HG02610 (cell line): ENCODE results near the gene TGFBR3.

Experiments used
- ATAC-seq: cut with Tn5 transposase; IDR thresholded peaks from one replicate; pipeline ENCODE4 v1.9.1; 2021; ENCODE audit warnings: mild to moderate bottlenecking, moderate library complexity; ENCODE audit not compliant: unreplicated experiment

The TGFBR3 gene

DNA sequence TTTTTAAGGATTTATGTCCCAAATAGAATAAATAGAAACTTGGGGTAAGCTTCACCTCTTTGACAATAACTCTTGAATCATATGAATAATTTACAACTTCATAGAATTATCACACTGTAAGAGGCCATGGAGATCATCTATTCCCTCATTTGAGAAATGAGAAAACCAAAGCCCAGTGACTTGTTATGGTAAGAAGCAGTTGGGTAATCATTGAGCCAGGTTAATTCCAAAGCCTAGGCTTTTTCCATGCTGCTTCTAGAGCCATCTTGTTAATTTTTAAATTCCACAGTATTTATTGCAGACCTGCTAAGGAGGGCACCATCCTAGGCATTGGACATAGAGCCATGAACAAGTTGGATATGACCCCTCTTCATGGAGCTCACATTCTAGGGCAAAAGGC, 224.8 kb downstream of the TGFBR3 start:
- ATAC-seq: no peak

DNA sequence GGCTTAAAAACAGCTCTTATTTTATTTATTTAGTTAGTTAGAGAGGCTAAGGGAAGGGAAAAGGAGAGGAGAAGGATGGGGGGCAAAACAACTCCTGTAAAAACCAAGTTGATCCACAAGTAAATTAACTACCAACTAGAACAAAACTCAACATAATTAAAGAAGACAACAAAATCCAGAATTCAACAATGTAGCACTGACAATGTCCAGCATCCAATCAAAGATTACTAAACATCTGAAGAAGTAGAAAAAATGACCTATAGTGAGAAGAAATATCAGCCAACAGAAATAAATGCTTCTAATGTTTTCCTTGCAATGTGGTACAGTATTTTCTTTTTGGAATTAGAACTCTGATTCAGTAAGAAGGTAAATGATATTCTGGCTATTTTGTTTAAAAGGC, 225.2 kb downstream of the TGFBR3 start:
- no peak for ATAC-seq

DNA sequence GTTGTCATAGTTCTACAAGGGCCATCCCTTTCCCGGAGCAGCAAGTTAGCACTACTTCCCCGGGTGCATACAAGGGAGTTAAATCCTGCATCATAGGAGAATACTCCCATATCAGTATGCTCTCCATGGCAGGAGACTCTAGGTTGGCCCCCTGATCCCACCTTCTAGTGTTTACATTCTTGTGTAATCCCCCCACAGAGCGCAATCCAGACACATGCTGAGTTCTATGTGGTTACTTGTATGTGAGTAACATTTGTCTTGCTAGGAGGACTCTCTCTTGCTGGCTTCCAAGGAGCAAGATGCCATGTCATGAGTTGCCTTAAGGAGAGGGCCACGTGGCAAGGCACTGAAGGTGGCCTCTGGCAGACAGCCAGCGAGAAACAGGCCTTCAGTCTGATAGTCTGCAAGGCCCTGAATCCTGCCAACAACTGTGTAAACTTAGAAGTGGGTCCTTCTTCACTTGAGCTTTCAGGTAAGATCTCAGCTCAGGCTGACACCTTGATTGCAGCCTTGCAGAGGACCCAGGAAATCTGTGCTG, 230.0 kb downstream of the TGFBR3 start:
- ATAC-seq: no peak

DNA sequence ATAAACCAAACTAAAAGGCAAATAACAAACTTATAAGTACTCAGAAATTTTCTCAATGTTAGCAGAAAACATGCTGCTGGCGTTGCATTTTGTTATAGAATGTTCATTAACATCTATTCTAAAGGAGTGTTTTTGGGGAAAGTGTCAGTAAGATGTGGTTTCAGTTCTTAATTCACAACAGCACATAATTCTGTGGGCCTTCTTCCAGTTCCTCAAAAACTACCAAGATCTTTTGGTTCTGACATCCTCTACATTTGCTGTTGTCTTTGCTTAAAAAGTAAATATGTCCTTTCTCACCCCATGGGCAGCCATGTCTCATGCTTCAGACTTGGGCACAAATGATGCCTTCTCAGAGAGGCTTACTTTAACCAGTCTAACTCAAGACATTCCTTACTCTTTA, 232.8 kb downstream of the TGFBR3 start:
- no peak for ATAC-seq

DNA sequence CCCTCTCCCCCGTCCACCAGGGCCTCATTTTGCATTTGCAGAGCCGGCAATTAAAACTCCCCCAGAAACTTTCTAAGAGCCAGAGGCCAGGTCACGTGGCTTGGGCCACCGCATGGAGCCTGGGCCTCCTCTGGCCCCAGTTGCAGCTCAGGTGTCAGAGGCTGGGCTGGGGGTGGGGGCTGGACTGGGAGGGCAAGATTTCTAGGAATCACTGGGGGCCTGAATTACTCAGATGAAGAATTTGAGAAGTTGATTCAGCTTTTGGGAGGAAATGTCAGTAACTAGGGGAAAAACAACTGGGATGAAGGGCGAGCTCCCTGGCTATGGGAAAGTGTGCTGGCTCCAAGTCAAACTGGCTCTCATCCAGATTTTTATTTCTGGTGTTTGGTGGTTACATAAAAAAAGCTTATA, 234.3 kb downstream of the TGFBR3 start:
- no peak for ATAC-seq

DNA sequence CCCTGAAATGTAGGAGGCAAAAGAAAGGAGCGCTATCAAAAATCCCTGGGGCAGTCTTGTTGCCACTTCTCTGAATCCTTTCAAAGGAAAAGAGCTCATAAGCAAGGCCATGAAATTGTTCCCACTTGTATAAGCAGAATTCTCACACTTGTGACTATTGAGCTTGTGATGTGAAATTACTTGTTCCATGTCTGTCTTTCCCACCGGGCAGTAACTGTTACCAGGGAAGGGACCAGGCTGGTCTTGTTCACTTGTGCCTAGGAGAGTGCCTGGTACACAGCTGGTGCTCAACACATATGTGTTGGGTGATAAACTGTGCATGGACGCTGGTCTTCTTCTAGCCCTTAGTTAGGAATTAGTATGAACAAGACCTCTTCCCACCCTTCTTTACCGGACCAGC, 234.7 kb downstream of the TGFBR3 start:
- ATAC-seq: no peak

DNA sequence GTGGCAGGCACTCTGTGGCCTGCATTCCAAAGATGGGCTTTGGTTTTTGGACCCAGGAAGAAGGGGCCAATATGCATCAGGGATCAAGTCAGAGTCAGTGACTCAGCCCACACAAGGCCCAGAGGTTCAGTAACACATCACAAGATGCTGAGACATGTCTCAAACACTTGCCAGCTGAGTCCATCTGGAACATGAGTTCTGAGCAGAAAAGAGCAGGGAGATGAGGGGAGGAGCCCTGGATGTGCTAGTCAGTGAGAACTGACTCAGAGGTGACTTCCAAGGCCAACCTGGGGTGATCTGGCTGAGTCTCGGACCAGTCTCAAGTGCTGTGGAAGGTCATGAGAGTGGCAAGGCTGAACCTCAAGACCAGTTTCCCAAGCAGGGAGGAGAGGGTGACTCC, 235.2 kb downstream of the TGFBR3 start:
- peak; percentile 58 for ATAC-seq

DNA sequence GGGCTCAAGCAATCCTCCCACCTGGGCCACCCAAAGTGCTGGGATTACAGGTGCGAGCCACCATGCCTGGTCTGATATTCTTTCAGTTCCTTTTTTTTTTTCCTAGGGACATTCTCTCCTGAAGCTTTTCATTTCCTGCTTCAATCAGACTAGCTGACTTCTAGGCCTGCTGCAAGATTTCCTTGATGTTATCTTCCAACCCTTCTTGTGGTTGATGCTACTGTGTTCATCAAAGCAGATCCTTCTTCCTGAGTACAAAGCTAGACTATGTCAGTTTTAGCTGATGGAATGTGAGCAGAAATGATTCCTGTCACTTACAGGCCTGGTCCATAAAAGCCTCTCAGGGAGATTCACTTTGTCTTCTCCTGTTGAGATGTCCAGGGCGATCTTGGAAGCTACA, 238.9 kb downstream of the TGFBR3 start:
- ATAC-seq: no peak

DNA sequence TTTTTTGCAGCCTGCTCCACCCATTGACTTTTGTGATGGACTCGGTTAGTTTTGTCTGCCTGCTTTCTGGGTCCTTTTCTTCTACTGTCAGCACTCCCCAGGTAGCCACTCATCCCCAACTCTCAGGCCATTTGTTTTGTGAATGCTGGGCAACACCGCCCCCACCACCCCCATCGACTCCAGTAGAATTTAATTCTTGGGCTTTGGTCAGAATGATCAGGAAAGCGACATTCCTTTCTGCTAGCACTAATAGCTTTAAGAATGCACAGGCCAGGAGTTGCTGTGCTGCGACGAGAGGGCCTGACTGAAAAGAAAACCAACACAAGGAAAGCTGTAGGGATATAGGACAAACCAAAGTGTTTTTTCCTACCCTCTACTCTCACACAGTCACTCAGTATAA, 240.9 kb downstream of the TGFBR3 start:
- no peak for ATAC-seq

DNA sequence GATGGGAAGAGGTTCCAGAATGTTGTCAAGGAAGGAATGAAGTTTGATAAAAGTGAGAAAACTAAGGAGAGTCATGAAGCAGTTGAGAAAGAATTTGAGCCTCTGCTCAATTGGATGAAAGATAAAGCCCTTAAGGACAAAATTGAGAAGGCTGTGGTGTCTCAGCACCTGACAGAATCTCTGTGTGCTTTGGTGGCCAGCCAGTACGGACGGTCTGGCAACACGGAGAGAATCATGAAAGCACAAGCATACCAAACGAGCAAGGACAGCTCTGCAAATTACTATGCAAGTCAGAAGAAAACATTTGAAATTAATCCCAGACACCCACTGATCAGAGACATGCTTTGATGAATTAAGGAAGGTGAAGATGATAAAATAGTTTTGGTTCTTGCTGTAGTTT, 242.5 kb downstream of the TGFBR3 start:
- no peak for ATAC-seq

DNA sequence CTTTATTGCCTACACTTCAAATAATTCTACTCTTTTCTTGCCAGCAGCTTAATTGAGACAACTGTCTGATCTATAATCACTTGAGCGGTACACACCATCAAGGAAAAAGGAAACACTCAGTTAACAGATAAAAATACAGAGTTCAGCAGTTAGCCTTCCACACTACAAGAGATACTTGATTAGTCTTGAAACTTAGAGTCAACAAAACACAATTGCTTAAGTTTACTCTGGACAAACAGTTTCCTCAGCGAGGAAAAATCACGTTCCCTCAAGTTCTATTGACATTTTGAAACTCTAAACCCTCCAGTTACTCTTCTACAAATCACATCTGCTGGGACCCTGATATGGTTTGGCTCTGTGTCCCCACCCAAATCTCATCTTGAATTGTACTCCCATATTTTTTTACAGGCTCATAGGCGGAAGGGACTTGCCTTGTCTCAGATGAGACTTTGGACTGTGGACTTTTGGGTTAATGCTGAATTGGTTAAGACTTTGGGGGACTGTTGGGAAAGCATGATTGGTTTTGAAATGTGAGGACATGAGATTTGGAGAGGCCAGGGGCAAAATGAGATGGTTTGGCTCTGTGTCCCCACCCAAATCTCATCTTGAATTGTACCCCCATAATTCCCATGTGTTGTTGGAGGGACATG, 244.9 kb downstream of the TGFBR3 start:
- ATAC-seq: no peak

DNA sequence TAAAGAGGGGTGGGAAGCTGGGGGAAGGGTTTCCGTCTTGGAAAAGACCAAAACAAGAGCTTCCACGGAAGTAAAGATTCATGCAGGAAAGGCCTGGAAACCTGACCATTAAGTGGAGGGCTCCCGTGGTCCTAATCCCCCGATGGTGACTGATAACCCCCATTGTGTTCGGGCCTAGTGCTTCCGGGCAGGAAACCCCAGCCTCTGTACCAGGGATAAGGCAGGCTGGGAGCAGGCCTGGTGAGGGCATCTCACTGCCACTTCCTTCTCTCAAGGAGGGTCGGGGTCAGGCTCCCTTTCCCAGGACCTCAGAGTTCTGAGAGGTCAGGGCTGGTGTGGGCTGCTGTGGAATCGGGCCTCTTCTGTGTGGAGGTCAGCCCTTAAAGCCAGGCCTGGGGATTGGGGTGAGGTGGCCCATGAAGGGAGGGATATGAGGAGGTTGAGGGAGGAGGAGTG, 248.4 kb downstream of the TGFBR3 start:
- ATAC-seq: no peak

DNA sequence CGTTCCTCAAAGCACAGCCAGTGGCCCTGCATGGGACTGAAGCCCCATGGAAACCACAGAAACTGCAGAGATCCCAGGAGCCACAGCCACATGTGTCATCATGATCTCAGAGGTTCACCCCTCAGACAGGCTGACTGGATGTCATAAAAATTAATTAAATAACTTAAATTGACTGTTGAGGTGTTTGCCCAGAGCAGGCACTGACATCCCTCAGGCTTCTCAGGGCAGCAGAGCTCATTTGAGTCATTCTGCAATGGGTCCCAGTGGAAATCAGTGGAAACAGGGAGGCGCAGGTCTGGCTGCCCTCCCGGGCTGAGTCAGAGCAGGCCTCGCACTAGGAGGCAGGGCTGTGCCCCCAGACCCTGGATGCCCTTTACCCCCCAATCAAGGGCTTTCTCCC, 250.2 kb downstream of the TGFBR3 start:
- ATAC-seq: no peak

DNA sequence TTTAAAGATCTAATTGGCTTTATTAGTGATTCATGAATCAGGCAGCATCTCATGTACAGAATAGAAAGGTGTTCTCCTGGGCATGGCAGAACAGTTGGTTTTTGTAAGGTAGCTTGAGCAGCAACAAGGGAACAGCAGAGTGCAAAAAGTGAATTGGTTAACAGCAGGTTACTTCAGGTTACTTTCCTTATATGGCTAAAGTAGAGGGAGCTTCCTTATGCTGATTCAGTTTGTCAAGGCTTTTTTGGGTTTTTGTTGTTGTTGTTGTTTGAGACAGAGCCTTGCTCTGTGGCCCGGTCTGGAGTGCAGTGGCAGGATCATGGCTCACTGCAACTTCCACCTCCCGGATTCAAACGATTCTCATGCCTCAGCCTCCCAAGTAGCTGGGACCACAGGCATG, 252.5 kb downstream of the TGFBR3 start:
- ATAC-seq: no peak

DNA sequence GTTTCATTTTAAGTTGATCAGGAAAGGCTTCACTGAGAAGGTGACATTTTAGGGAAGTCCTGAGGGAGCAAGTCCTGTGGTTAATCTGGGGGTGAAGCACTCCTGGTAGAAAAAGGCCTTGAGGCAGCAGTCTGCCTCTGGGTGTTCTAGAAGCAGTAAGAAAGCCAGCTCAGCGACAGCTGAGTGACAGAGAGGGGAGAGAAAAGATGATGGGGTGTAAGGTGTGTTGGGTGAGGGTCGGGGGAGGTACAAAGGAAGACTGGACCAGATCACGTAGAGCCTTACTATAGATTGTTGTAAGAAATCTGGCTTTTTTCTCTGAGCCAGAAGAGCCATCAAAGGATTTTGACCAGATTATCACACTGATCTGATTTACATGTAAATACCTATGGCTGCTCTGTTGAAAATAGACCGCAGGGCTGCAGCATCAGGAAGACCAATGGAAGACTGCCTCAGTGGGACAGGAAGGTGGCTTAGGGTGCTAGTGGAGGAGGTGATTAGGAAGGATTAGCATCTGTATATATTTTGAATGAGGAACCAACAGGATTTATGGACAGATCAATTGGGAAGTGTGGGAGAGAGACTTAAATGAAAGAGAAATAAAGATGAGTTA, 254.1 kb downstream of the TGFBR3 start:
- no peak for ATAC-seq

DNA sequence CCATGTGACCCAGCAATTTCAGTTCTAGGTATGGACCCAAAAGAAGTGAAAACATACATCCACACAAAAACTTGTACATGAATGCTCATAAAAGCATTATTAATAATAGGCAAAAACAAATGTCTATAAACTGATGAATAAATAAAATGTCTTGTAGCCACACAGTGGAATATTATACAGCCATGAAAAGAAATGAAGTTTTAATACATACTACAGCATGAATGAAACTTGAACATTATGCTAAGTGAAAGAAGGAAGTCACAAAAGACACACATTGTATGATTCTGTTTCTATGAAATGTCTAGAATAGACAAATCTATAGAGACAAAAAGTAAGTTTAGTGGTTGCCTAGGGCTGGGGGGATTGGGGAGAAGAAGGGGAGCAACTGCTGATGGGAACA, 255.1 kb downstream of the TGFBR3 start:
- ATAC-seq: no peak
